GM10266 (cell line): ENCODE data around the gene TNRC6B.

Source experiments
- DNase-seq: peaks from one replicate; pipeline ENCODE4 v3.0.0; 2012; ENCODE audit errors: extremely low spot score
- CTCF ChIP-seq: IDR thresholded peaks from 2 replicates; pipeline ENCODE4 v1.5.1; 2012; ENCODE audit warnings: mild to moderate bottlenecking, low read depth; ENCODE audit not compliant: control insufficient read depth, insufficient read depth; ENCODE audit errors: missing control alignments

Gene TNRC6B

GRCh38 chr22:40237241-40237640 is 59.5 kb downstream of the TNRC6B start:
- DNase-seq = peak; percentile 28
- no peak for TF ChIP-seq CTCF

- TF ChIP-seq CTCF = no peak
These were observed 60.2 kb downstream of the TNRC6B start for GRCh38 chr22:40237788-40238424.

GRCh38 chr22:40238425-40239344 is 61.0 kb downstream of the TNRC6B start:
- no peak for DNase-seq
- no peak for TF ChIP-seq CTCF

More at GRCh38 chr22:40237788-40238424, 60.2 kb downstream of the TNRC6B start:
- DNase-seq = peak; percentile 32

- TF ChIP-seq CTCF = no peak
These were observed 61.6 kb downstream of the TNRC6B start for GRCh38 chr22:40239345-40239683.

GRCh38 chr22:40240160-40240559 is 62.4 kb downstream of the TNRC6B start:
- no peak for DNase-seq
- no peak for TF ChIP-seq CTCF

More at GRCh38 chr22:40239345-40239683, 61.6 kb downstream of the TNRC6B start:
- no peak for DNase-seq

GRCh38 chr22:40240686-40241085 is 63.0 kb downstream of the TNRC6B start:
- TF ChIP-seq CTCF = no peak
- DNase-seq = no peak

- no peak for DNase-seq
- TF ChIP-seq CTCF = no peak
These were observed 63.6 kb downstream of the TNRC6B start for GRCh38 chr22:40241200-40241763.
